ENCODE data around the gene AFTPH.

Gene AFTPH

DNA sequence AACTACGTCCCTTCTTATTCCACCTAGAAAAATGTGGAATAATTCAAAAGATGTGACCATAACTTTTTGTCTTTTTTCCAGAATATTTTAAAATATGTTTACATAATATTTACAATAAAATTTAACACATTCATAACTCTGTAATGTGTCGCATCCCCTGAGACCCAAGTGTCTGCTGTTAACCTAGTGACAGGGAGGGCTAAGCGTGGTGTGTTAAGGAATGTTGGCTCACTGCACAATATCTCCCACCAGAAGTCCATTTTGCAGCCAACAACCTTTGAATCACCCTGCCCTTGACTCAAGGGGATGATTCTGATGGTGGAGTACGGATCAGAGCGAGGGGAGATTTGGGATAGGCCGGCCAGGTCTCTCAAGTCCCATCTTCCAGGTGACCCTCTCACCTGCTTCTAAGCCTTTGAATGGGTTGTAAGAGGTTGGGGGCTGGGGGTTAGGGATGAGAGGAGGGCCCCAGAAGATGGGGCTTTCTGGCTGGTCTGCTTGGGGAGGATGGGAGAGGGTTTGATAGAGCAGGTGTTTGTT lies 86.3 kb downstream of the AFTPH start:
- DNase-seq: no peak
- TF ChIP-seq POLR2A (IDR thresholded peaks at IDR 0.05; ENCODE audit: low read length): no peak
- no peak for TF ChIP-seq GATA1 (IDR thresholded peaks at IDR 0.05; ENCODE audit: low read depth, low read length)

GRCh38 chr2:64612575-64613195 lies 88.6 kb downstream of the AFTPH start:
- DNase-seq: no peak
- TF ChIP-seq POLR2A (IDR thresholded peaks at IDR 0.05; ENCODE audit: low read length) (no peak), GATA1 (IDR thresholded peaks at IDR 0.05; ENCODE audit: low read depth, low read length) (no peak)

GRCh38 chr2:64613276-64613675 lies 89.1 kb downstream of the AFTPH start:
- DNase-seq: no peak
- no peak for TF ChIP-seq POLR2A (IDR thresholded peaks at IDR 0.05; ENCODE audit: low read length)
- TF ChIP-seq GATA1 (IDR thresholded peaks at IDR 0.05; ENCODE audit: low read depth, low read length): no peak

GRCh38 chr2:64615192-64615763 lies 91.2 kb downstream of the AFTPH start:
- no peak for DNase-seq
- TF ChIP-seq GATA1 (IDR thresholded peaks at IDR 0.05; ENCODE audit: low read depth, low read length): no peak
- no peak for TF ChIP-seq POLR2A (IDR thresholded peaks at IDR 0.05; ENCODE audit: low read length)

DNA sequence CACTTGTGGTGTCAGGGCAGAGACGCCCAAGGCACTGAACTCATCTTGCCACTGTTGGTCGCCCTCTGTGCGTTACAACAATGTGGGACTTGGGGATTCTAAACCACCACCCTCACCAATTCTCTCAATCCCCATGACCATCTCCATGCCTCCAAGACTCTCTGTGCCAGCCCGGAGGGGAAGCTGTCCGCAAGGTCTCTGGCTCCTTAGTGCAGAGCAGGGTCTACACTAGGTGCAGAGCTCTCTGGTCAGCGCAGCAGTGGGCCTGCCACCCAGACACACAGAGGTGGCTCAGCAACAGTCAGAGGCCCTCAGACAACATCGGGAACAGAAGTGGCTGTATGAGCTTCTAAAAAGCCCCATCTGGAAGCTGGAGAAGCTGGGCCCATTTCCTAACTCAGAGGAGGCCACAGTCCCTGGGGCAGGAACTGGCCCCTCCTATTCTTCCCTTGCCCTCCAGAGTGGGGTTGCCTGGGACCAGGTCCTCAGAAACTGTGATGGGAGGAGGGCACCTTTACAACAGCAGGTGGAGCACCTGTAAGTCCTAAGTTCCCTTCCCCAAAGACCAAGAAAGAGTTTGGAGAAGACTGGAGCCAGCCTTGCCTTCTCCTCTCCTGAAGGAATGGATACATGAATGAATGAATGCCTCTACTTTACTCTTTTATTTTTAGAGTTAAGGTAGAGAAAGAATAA lies 91.9 kb downstream of the AFTPH start:
- TF ChIP-seq POLR2A (IDR thresholded peaks at IDR 0.05; ENCODE audit: low read length): no peak
- no peak for DNase-seq

GRCh38 chr2:64617631-64618151 lies 93.6 kb downstream of the AFTPH start:
- TF ChIP-seq POLR2A (IDR thresholded peaks at IDR 0.05; ENCODE audit: low read length) (no peak), GATA1 (IDR thresholded peaks at IDR 0.05; ENCODE audit: low read depth, low read length) (no peak)
- no peak for DNase-seq

DNA sequence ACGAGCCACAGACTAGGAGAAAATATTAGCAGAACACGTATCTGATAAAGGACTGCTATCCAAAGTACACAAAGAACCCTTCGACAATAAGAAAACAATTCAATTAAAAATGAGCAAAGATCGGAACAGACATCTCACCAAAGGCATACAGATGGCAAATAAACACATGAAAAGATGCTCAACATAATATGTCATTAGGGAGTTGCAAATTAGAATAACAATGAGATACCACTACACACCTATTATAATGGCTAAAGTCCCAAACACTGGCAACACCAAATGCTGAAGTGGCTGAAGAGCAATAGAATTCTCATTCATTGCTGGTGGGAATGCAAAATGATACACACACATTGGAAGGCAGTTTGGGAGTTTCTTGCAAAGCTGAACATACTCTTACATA lies 96.5 kb downstream of the AFTPH start:
- no peak for TF ChIP-seq GATA1 (IDR thresholded peaks at IDR 0.05; ENCODE audit: low read depth, low read length)
- TF ChIP-seq POLR2A (IDR thresholded peaks at IDR 0.05; ENCODE audit: low read length): no peak

DNA sequence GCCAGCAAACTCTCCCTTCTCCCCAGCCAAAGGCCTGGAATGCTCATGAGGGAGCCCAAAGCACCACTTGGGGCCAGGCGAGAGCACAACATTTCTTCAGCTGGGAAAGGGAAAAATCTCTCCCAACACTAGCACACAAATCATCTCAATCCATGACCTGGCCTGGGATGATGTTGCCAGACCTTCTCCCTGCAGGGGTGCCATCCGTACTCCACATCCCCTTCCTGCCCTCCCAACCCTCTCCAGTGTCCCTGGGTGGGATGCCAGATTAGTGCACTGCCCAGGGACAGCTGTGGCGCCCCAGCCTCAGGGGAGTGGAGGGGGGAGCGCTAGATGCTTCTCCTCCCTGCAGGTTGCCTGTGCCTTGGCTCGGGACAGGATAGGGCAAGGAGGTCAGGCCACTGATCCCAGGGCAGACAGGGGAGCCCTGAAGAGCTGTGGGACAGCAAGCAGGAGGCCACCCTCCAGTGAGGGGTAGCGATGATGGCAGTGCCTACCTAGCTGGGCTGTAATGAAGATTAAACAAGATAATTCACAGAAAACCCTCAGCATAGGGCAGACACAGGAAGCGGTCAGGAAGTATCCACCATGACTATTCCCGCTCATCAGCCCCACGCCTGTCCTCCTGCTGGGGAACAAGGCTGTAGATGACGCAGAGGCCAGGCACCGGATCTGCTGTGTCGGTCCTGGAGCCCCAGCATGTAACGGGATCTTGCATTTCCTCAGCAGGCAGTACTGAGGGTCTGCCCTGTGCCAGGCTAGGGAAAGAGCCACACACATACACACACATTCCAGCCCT lies 98.5 kb downstream of the AFTPH start:
- no peak for DNase-seq
- no peak for TF ChIP-seq POLR2A (IDR thresholded peaks at IDR 0.05; ENCODE audit: low read length)
- no peak for TF ChIP-seq GATA1 (IDR thresholded peaks at IDR 0.05; ENCODE audit: low read depth, low read length)

More for the DNA sequence above, 96.5 kb downstream of the AFTPH start:
- no peak for DNase-seq

- DNase-seq: no peak
Measured at GRCh38 chr2:64623242-64623850, 99.2 kb downstream of the AFTPH start.

GRCh38 chr2:64624108-64624610 lies 100.0 kb downstream of the AFTPH start:
- TF ChIP-seq GATA1 (IDR thresholded peaks at IDR 0.05; ENCODE audit: low read depth, low read length) (no peak), POLR2A (IDR thresholded peaks at IDR 0.05; ENCODE audit: low read length) (no peak)
- DNase-seq: no peak

More at GRCh38 chr2:64623242-64623850, 99.2 kb downstream of the AFTPH start:
- TF ChIP-seq POLR2A (IDR thresholded peaks at IDR 0.05; ENCODE audit: low read length) (no peak), GATA1 (IDR thresholded peaks at IDR 0.05; ENCODE audit: low read depth, low read length) (no peak)

- TF ChIP-seq GATA1 (IDR thresholded peaks at IDR 0.05; ENCODE audit: low read depth, low read length): no peak
- no peak for DNase-seq
Measured at GRCh38 chr2:64624862-64625261, 100.7 kb downstream of the AFTPH start.

- DNase-seq: no peak
- TF ChIP-seq POLR2A (IDR thresholded peaks at IDR 0.05; ENCODE audit: low read length) (no peak), GATA1 (IDR thresholded peaks at IDR 0.05; ENCODE audit: low read depth, low read length) (no peak)
Measured at GRCh38 chr2:64625299-64626145, 101.4 kb downstream of the AFTPH start.
